HG02973 (cell line): ENCODE measurements around the gene AIF1L.

Experiments used
- ATAC-seq: cut with Tn5 transposase; IDR thresholded peaks from one replicate; pipeline ENCODE4 v1.9.1; 2021; ENCODE audit warnings: moderate library complexity; ENCODE audit not compliant: unreplicated experiment

AIF1L gene

GRCh38 chr9:131096269-131097125 lies at the start of gene AIF1L:
Gene AIF1L (plus strand): TSS chr9:131096531. CDS start chr9:131096630, 99 bp downstream.
- no peak for ATAC-seq

- ATAC-seq = no peak
Observed at GRCh38 chr9:131046581-131047202, 49.6 kb upstream of the AIF1L start.

- ATAC-seq = no peak
Observed at GRCh38 chr9:131048332-131048731, 48.0 kb upstream of the AIF1L start.

GRCh38 chr9:131048820-131049219 lies 47.5 kb upstream of the AIF1L start:
- ATAC-seq = no peak

GRCh38 chr9:131049829-131050715 lies 46.3 kb upstream of the AIF1L start:
- no peak for ATAC-seq

GRCh38 chr9:131050831-131051230 lies 45.5 kb upstream of the AIF1L start:
- no peak for ATAC-seq

GRCh38 chr9:131051592-131052517 lies 44.5 kb upstream of the AIF1L start:
- ATAC-seq = no peak

- no peak for ATAC-seq
Observed at GRCh38 chr9:131053896-131054295, 42.4 kb upstream of the AIF1L start.

GRCh38 chr9:131056781-131057506 lies 39.4 kb upstream of the AIF1L start:
- no peak for ATAC-seq

GRCh38 chr9:131060900-131061630 lies 35.3 kb upstream of the AIF1L start:
- no peak for ATAC-seq

GRCh38 chr9:131062969-131063368 lies 33.4 kb upstream of the AIF1L start:
- no peak for ATAC-seq

- no peak for ATAC-seq
Observed at GRCh38 chr9:131065599-131065998, 30.7 kb upstream of the AIF1L start.

GRCh38 chr9:131067625-131068024 lies 28.7 kb upstream of the AIF1L start:
- ATAC-seq = no peak

GRCh38 chr9:131068076-131068816 lies 28.1 kb upstream of the AIF1L start:
- ATAC-seq = no peak

- no peak for ATAC-seq
Observed at GRCh38 chr9:131069699-131070098, 26.6 kb upstream of the AIF1L start.

GRCh38 chr9:131072107-131072870 lies 24.0 kb upstream of the AIF1L start:
- no peak for ATAC-seq

GRCh38 chr9:131072871-131073237 lies 23.5 kb upstream of the AIF1L start:
- no peak for ATAC-seq
